NCI-H1105 (cell line): Measurements from ENCODE around the gene LRBA.

Source experiments
- DNase-seq: peaks from one replicate; lab custom pipeline; 2025; lab: John Stamatoyannopoulos, UW

LRBA gene

DNA sequence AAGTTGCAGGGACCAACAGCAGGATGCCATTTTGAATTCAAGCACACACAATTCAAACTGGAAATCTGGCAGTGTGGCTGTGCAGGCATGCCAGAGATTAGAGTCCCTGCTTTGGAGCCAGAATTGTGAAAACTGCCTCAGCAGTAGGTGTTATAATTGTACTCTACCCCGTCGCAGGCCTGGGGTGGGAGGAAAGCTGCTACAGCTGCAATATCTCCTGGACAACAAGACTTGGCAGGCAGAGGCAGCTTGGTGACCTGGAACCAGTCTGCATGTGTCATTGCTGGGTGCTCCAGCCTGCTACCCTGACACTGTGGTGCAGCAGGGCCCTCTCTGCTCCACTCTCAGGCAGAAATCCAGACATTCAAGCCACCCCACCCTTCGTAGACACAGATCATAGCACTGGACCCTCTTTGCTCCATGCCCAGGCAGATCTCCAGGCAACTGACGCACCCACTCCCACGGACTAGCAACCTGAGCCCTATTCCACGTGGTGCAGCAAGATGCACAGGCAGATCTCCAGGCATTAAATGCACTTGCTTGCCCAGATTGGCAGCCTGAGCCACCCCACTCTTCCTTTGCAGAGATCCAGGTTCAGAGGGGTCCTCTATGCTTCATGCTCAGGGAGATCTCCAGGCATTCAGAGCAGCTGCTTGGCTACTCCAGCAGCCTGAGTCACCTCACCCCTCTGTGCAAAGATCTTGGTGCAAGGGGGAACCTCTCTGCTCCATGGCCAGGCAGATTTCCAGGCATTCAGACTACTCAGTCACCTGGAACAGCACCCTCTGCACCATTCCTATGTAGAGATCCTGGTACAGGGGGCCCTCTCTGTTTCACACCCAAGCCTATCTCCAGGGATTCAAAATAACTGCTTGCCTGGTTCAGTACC lies 140.5 kb downstream of the LRBA start:
- no peak for DNase-seq

DNA sequence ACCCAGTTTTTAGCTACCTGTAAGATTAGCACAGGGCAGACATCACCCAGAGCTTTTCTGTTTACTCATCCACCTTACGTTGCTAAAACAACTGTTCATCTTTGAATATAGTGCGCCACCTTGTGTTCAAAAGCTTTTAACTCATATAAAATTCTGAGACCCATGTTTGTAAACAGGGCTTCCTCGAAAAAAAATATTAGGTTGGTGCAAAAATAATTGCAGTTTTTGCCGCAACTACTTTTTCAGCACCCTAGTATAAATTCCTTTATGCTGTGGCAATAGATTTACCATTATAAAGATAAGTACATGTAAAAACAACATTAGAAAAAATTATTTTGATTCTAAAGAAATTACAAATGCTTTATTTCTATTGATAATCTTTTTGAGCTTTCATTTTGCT lies 147.9 kb downstream of the LRBA start:
- DNase-seq = peak; percentile 63

DNA sequence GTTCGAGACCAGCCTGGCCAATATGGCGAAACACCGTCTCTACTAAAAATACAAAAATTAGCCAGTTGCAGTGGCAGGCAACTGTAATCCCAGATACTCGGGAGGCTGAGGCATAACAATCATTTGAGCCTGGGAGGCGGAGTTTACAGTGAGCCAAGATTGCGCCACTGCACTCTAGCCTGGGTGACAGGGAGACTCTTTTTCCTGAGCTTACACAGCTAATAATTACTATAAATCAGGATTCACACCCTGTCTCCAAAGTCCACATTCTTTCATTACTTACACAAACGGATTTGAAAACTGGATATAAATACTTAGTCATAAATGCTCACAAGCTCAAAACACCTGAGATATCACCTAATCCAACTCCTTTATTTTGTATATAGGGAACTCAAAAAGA lies 151.6 kb downstream of the LRBA start:
- DNase-seq = no peak

DNA sequence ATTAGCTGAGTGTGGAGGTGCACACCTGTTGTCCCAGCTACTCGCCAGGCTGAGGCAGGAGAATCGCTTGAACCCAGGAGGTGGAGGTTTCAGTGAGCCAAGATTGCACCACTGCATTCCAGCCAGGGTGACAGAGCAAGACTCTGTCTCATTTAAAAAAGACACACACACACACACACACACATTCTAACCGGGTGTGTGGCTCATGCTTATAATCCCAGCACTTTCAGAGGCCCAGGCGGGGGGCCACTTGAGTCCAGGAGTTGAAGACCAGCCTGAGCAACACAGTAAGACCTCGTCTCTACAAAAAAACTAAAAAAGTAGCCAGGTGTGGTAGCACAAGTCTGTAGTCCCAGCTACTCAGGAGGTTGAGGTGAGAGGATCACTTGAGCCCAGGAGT lies 152.3 kb downstream of the LRBA start:
- no peak for DNase-seq

DNA sequence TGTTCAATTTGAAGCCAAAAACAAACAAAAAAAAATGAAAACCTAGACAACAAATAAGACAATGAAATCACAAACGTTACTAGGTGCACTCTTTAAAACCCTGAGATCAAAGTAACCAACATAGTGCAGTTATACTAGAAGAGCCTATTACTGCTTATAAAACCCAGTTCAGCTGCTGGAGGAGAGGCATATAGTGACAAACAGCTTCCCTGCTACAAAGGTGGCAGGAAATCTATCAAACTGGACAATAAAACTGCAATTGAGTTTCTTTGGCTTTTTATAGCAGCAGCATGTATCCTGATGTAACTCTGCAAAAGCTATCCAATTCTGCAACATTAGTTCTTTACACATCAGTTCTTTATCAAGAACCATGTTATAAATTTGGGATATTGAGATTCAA lies 155.6 kb downstream of the LRBA start:
- DNase-seq = no peak

DNA sequence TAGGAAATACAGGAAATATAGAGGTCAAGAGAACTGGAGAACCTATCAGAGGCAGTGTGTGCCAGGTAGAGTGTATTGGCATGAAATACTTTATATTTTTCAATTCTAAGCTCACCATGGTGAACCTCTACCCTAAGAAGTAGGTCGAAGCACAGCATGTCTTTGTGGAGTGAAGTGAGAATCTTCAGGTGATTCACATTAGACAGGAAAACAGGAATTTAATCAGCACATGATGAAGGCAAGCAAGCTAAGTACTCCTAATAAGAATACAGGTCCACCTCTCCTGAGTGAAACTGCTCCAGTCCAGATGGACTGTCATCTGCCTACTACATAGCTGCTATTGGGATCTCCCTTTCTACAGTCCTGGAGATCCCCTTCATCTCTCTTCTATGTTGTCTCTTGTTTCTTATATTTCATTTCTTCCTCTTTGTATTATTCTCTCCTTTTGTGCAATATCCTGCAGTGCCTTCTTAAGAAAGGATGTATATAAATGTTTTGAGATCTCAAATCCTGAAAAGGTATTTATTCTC lies 159.0 kb downstream of the LRBA start:
- DNase-seq = no peak

DNA sequence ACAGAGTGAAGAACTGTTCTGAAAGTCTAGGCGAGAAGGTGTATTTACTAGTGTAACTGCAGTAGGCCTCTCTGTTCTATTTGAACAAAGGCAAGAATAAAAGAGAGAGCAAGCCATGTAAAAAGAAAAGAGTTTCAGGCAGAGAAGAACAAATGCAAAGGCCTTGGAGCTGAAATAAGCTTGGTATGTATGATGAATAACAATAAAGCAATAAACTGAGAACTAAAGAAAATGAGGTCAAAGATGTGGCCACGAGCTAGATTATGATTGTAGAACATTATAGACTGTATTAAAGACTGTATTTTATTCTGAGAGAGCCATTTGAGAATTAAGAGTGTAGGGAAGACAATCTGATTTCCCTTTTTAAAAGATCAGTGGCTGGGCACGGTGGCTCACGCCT lies 160.5 kb downstream of the LRBA start:
- no peak for DNase-seq

DNA sequence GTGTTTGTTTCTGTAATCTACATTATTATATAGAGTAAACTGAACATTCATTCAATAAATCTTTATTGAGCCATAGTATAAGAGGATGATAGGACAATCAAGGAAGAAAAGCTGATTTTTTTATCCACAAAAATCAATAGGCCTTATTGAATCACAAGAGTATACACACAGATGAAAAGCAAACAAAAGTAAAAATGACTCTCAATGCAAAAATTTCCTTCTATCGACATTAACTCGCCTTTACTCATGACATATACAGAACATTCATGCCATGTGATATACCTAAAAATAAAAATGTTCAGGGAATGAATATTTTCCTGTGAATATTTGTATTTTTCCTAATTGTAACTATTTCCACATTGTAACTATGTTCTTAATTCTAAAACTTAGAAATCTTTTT lies 161.2 kb downstream of the LRBA start:
- no peak for DNase-seq

DNA sequence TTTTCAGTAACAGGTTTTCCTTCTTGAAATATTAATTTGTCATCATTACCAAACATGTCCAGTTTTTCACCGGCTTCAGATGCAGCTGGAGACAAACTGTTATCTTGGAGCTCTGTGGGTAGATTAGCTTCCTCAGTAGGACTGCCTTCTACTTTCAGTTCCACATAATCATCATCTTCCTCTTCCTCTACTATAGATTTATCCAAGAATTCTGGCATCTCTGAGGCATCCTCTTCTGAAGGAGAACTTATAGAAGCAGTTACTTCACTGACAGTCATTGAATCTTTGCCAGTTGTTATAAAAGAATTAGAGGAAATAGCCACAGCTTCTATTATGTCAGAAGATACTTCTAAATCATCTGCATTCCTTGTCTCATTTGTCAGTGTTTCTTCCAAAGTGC lies 162.9 kb downstream of the LRBA start:
- no peak for DNase-seq

DNA sequence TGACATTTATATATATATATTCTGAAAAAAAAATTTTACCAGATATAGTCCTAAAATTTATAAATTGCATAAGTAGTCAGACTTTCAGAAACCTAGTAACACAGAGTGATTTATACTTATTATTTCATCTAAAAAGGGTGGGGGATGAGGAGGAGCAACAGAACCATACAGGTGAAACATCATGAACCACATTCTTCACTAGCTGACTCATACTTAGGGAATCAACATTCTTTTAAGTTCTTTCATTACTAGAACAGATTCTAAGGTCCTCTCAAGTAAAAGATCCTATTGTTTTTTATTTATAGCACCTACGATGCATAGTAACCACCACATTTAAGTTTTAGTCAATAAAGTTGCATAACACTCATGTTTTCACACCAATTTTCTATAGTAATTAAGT lies 166.1 kb downstream of the LRBA start:
- no peak for DNase-seq

DNA sequence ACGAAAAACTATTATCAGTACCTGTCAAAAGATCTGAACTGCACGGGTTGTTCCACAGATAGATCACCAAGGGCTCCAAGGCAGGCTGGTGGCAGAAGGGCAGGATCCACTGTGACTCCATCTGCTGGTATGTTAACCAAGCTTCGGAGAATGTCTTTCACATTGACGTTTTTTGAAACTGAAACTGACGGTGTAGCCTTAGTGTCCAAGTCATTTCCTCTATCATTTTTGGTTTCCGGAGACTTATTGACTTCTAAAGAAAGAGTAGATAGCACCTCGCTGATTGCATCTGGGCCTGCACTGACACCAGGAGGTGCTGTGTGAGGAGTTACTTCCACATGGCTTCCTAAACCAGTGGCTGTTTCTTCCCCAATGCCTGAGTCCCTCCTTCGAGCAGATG lies 186.9 kb downstream of the LRBA start:
- DNase-seq = no peak

DNA sequence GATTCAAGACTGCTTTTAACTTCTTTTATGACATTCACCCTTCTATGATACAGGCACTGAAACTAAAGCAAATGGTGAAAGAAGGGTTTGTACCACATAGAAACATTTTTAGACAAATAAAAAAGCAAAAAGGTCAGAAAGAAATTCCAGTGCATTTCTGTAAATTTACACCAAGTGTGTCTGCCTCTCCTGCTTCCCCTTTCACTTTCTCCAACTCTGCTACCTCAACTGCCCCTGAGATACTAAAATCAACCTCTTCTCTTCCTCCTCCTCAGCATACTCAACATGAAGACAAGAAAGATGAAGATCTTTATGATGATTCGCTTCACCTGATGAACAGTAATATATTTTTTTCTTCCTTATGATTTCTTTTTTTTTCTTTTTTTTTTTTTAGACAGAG lies 187.9 kb downstream of the LRBA start:
- no peak for DNase-seq

DNA sequence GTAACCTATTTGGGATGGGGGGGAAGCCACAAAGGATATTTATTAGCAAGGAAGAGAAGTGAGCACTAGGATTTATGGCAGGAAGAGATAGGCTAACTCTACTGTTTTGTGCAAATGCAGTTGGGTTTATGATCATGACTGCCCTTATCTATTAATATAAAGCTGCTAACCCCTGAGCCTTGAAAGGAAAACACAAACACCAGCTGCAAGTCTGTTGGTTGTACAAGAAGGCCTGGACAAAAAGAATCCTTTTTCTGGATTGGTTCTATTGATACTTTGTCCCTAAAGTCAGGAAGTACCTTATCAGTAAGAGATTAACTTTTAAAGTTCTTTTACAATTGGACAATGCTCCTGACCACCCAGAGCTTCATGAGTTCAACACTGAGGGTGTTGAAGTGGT lies 188.8 kb downstream of the LRBA start:
- DNase-seq = no peak

DNA sequence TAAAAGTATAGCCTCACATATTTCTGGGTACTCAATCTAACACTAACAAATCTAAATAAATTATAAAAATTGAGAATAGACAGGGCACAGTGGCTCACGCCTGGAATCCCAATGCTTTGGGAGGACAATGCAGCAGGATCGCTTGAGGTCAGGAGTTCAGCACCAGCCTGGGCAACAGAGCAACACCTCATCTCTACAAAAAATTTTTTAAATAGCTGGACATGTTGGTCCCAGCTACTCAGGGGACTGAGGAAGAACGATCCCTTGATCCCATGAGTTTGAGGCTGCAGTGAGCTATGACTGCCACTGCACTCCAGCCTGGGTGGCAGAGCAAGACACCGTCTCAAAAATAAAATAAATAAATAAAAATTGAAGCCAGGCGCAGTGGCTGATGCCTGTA lies 192.7 kb downstream of the LRBA start:
- no peak for DNase-seq

DNA sequence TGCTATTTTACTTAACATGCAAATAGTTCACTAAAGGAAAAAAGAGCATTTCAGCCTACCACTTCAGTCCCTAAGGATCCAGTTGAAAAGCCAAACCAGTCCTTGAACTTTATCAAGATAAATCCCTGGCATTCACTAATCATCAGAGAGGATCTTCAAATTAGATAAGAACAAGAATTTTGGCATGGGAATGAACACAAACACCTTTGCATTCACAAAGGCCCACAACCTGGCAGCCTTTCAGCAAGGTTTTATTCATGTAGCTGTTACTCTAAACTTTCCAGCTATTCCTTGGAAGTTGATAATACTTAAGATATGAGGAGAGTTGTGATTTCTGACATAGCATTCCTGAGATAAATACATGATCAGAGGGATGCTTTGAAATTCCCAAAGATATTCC lies 193.4 kb downstream of the LRBA start:
- no peak for DNase-seq

DNA sequence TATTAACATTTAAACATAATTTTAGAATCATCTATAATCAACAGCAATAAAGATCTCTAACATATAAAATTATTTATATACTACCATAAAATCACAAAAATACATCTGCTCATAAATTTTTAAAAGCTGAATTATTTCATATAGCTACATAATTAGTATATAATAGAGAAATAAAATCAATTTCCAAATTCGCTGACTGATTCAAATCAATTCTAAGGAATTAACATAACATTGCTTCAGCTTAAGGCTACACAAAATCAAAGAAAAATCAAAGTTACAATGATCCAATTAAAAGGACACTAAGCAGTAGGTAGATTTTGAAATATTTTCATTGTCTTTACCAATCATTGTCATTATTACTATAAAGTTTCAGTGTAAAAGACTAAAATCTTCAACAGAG lies 194.7 kb downstream of the LRBA start:
- no peak for DNase-seq

DNA sequence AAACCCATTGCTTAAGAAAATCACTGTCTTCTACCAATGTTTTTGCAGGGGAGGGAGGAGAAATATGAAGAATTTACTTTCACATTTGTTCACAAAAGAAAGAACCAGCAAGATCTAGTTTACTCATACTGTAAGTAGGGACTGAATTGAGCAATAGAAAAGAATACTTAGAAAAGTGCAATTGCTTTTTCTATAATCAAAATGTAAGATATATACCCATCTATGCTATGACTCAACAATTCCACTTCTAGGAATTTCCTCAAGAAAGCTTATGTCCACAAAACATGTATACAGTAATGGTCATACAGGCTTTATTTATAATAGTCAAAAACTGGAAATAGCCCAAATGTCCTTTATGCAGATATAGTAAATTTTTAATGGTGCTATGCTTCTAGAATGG lies 196.4 kb downstream of the LRBA start:
- no peak for DNase-seq

DNA sequence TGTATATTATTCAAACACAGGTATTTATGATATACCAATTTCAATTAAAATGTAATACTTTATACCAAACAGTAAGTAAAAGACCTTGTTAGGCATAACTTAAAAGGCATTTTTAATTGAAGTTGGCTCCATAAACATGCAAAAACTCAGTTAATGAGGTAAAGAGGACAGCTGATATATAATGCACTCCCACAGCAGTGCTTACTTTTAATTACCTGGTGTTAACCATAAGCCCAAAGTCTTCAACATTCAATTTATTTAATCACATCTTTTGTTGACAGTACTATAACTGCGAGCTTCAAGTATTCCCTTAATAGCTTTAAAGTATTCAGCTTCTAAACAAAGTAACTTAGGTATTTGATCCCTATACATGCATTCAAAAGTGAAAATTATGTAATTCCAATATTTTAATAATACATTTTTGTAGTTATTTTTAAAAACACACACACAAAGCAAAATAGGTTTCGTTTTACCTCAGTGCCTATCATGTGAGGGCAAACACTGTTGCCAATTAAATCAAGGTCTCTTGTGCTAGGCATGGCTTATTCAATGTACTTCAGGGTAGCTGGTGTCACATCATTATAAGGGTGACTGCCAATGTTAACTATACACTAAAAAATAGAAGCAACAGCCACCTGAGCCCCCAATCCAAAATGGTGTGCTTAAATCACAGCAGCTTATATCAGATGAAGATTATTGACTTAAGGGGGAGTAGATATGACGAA lies 197.1 kb downstream of the LRBA start:
- DNase-seq = no peak

DNA sequence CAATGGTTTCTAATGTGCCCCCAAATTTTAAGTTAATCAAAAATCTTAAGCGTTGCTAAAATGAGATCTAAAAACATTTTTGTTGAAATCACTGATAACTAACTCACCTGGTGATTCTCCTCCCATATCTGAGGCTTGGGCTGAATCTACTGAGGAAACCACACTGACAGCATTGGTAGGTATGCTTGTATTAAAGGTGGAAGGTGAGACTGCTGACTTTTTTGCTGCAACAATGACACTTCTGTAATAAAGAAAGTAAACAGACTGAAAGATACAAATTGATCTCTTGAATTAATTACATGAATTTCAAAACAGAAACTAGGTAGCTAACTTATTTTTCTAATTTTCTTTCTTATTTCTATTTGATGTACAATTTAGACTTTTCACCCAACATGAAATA lies 198.1 kb downstream of the LRBA start:
- DNase-seq = no peak

DNA sequence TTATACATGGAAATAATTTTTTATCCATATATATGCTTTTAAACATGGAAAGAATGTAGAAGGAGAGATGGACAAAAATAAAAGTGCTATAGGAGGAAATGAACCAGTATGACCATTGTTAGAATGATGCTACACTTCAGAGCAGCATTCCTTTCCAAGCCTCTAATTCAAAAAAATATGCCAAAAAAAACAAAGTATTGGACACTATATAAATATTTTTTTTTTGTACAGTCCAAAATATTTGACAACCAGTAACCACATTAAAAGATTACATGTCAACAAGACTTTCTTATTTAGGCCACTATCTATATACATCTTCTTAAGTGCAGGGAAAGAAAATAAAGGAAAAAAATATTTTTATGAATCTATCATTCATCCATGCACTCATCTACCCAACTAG lies 198.6 kb downstream of the LRBA start:
- no peak for DNase-seq

DNA sequence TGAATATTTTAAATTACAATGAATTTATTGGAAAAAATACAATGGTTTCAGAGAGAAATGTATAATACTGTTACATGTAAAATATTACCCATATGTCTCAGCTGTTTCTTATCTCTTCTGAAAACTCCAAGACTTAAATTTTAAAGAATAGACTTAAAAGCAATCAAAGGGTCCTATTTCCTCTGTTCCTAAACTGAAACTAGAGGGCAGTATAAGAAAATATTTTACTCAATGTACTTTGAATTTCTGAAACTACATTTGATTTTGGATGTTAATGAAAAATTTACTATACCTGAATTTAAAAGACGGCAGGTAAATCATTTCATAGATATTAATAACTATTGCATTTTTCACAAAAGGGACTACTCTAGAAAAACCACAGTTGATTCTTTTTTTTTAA lies 200.2 kb downstream of the LRBA start:
- no peak for DNase-seq

DNA sequence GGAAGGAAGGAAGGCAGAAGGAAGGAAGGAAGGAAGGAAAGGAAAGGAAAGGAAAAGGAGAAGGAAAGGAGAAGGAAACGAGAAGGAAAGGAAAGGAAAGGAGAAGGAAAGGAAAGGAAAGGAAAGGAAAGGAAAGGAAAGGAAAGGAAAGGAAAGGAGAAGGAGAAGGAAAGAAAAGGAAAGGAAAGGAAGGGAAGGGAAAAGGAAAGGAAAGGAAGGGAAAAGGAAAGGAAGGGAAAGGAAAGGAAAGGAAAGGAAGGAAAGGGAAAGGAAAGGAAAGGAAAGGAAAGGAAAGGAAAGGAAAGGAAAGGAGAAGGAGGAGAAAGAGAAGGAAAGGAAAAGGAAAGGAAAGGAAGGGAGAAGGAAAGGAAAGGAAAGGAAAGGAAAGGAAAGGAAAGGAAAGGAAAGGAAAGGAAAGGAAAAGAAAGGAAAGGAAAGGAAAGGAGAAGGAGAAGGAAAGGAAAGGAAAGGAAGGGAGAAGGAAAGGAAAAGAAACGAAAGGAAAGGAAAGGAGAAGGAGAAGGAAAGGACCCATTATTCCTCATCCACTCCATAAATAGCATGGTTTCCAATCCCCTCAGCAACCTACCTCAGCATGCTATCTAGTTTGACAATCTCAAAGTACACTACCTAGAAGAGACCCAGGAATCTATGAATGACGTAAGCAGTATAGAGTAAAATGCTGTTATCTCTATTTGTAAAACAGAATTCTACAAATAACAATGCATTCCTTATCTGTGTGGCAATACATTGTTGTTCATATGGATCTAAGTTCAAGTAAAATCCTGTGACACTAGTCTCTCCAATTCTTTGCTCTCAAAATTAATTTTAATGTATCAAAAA lies 209.7 kb downstream of the LRBA start:
- no peak for DNase-seq

DNA sequence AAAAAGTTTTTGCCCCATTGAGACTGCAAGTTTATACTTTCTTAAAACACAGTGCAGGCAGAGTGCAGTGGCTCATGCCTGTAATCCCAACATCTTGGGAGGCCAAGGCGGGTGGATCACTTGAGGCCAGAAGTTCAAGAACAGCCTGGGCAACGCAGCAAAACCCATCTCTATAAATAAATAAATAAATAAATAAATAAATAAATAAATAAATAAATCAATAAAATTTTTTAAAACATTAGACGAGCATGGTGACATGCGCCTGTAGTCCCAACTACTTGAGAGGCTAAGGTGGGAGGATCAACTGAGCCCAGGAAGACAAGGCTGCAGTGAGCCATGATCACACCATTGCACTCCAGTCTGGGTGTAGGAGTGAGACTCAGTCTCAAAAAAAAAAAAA lies 213.3 kb downstream of the LRBA start:
- no peak for DNase-seq
